Measurements from ENCODE around the gene CCDC192.

DNA sequence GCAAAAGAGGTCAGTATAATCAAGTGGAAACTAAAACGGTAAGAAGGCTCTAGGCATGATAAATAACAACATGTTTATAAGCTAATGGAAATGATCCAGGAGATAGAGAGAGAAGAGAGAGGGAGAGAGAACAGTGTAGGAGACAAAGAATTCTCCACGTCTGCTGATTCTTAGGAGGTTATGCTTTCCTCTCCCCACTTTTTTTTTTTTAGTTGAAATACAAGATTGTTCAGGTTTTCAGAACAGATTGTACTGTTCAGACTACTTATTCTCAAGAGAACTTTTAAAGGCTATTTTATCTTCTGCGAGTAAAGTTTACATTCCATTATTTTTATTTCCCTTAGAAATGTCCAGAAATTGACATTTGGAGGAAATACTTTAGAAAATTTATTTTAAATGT lies 4.0 kb downstream of the CCDC192 start:
- TF ChIP-seq, protein P1, sequence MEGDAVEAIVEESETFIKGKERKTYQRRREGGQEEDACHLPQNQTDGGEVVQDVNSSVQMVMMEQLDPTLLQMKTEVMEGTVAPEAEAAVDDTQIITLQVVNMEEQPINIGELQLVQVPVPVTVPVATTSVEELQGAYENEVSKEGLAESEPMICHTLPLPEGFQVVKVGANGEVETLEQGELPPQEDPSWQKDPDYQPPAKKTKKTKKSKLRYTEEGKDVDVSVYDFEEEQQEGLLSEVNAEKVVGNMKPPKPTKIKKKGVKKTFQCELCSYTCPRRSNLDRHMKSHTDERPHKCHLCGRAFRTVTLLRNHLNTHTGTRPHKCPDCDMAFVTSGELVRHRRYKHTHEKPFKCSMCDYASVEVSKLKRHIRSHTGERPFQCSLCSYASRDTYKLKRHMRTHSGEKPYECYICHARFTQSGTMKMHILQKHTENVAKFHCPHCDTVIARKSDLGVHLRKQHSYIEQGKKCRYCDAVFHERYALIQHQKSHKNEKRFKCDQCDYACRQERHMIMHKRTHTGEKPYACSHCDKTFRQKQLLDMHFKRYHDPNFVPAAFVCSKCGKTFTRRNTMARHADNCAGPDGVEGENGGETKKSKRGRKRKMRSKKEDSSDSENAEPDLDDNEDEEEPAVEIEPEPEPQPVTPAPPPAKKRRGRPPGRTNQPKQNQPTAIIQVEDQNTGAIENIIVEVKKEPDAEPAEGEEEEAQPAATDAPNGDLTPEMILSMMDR (IDR thresholded peaks at IDR 0.05): no peak
- TF ChIP-seq POLR2A (IDR thresholded peaks at IDR 0.05): no peak
